ENCODE data around the gene STK24. TPM values are rescaled to one million over a fixed set of nuclear protein-coding genes. Genes with fewer than 3 reads are reported as not detected.
A peak's percentile ranks its signal among the peaks of the same experiment; 100 is the strongest.

STK24 gene
- total RNA-seq, 4 donors from 2014 or later = 28.7 to 68.4 (median 49.4) TPM

DNA sequence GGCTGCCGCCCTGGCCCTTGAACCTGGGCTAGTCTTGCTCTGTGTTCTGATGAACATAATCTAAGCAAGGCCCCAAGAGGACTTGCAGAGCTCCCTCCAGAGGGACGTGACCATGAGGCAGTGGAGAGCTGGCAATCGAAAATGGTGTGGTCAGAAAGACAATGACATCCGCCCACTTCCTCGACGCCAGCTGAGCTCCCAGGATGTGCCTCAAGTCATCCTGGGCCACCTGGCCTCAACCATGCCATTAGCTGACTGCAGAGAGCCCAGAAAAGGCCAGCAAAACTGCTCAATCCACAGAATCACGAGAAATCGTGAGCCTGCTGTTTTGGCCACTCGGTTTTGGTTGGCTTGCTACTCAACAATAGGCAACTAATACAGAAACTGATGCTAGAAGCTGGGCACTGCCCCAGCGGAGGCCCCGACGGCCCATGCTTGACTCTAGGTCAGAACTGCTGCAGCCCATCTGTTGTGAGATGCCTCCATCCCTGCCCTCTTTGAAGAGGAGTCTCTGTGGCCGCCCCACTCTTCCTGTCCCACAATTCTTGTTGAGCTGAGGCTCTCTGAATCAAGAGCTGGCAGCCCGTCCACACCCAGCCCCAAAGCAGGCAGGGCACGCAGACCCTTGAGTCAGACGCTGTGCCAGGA is 53.3 kb downstream of the STK24 start:
- Histone ChIP-seq H3K4me3 (no peak overlapping the region), H3K27ac (no peak overlapping the region), H3K9me3 (no peaks in the 10 kb centered on the region), H3K4me1 (peaks cover 57 to 73% of the 10 kb centered on the region in 2 donors), H3K36me3 (no peaks in the 10 kb centered on the region), H3K27me3 (no peaks in the 10 kb centered on the region)
- intact Hi-C loops (cut with DNase I; ENCODE audit: low total_unique reads) (no loop called here), in situ Hi-C loops (cut with MboI; ENCODE audit: low sequenced_read_pairs in 4 of 4) (no loop called here)
- DNase-seq (no peak), ATAC-seq (no peak)
- TF ChIP-seq POLR2A (IDR thresholded peaks at IDR 0.05) = no peak
- TF ChIP-seq, protein P1, sequence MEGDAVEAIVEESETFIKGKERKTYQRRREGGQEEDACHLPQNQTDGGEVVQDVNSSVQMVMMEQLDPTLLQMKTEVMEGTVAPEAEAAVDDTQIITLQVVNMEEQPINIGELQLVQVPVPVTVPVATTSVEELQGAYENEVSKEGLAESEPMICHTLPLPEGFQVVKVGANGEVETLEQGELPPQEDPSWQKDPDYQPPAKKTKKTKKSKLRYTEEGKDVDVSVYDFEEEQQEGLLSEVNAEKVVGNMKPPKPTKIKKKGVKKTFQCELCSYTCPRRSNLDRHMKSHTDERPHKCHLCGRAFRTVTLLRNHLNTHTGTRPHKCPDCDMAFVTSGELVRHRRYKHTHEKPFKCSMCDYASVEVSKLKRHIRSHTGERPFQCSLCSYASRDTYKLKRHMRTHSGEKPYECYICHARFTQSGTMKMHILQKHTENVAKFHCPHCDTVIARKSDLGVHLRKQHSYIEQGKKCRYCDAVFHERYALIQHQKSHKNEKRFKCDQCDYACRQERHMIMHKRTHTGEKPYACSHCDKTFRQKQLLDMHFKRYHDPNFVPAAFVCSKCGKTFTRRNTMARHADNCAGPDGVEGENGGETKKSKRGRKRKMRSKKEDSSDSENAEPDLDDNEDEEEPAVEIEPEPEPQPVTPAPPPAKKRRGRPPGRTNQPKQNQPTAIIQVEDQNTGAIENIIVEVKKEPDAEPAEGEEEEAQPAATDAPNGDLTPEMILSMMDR (IDR thresholded peaks at IDR 0.05 in 4 of 5, conservative IDR thresholded peaks at IDR 0.05 in 1 of 5) = no peak

DNA sequence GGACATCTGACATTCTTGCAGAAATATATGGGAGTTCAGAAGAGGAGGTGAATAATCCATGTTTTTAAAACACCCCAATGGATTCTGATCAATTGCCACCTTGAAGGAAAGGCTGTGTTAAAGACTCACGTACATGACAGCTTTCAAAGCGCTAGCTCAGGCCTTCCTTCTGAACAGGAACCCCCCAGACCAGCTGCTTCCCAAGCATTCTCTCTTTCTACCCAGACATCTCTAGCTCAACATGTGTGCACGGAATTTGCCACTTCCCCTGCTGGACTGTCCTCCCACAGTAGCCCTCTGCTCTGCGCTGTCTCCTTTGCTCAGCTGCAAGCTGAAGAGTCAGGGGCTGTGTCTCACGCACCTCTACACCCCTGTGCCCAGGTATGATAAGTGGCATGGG is 54.5 kb downstream of the STK24 start:
- H3K4me1 ChIP-seq = peaks cover 57 to 73% of the 10 kb centered on the region in 2 donors
- in situ Hi-C loops (cut with MboI; ENCODE audit: low sequenced_read_pairs in 4 of 4) = no loop called here
- H3K27me3 ChIP-seq = no peaks in the 10 kb centered on the region

DNA sequence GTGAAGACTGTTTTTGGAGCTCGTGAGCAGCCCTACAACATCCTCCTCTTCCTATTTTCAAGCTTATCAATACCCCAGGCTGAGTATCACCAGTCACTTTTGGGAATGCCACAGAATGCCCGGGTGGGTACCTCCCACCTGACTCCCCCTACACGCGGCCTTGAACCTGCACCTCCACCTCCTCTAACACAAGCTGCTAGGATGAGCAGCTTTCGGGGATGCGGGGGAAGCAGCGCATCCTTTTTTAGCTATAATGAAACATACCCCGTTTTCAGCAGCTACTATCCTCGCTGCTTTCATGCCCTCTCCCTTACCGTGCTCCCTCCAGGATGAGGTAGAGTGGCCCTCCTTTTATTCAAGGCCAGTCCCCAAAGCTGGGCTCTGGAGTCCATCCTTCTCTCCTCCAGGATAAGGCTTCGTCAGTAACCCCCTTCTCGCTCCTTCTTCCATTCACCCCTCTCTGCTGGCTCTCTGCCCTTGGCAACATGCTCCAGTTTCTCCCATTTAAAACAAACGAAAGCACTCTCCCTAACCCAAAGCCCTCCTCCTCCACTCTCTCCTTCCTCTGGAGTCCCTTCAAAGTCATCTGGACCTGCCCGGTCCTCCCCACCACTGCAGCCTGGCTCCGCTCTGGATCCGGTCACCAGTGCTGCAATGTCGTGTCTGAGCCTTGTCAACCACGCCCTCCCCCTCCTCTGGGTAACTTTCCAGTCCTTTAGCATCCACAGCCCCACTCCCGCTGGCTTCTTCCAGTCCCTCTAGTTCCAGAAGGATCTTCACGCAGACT is 55.3 kb downstream of the STK24 start:
- no peaks in the 10 kb centered on the region for H3K27me3 ChIP-seq
- no peak for ATAC-seq
- in situ Hi-C loops (cut with MboI; ENCODE audit: low sequenced_read_pairs in 4 of 4) = no loop called here

More for the DNA sequence above, 54.5 kb downstream of the STK24 start:
- ATAC-seq (no peak), DNase-seq (no peak)
- H3K36me3 ChIP-seq = no peaks in the 10 kb centered on the region
- no peak for TF ChIP-seq POLR2A (IDR thresholded peaks at IDR 0.05)
- TF ChIP-seq, protein P1 (IDR thresholded peaks at IDR 0.05 in 4 of 5, conservative IDR thresholded peaks at IDR 0.05 in 1 of 5) = no peak
- H3K4me3 ChIP-seq = no peak overlapping the region
- H3K9me3 ChIP-seq = no peaks in the 10 kb centered on the region
- peak overlapping the region in 3 of 4 donors; percentile 37 to 56 (median 45) for H3K27ac ChIP-seq
- intact Hi-C loops (cut with DNase I; ENCODE audit: low total_unique reads) = no loop called here

DNA sequence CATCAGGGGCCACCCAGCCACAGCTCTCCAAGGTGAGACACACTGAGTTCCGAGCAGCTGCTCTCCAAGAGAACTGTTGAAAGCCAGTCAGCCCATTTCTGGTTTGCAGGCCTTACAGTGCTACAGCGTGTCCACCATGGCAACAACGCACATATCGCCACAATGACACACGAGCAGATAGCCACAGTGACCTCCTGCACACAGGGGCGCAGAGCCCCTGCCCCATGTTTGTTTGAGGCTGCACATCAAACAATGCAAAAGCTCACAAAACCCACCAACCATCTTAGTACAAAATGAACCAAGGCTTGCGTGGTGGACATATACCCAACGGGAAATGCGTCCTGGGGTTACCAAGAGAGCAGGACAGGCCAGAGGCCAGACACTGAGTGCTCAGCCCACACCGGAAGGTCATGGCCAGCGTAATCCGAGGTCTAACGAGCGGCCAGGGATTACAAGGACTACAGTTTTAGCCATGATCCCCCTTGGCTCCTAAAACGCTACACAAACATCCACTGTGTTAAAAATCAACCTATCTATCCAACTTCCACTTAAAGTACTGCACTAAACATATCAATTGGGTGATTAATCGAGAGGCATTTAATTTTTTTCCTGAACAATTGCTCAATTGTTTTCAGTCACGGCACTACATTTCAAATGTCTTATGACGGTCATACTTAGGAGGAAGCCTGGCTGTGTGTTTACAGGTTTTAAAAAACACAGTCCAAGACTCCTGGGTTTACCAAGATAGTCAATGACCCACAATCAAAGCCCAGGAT is 56.0 kb downstream of the STK24 start:
- DNase-seq (no peak), ATAC-seq (peak; percentile 27 to 28)
- Histone ChIP-seq H3K4me1 (peaks cover 60 to 70% of the 10 kb centered on the region in 2 donors), H3K9me3 (no peaks in the 10 kb centered on the region), H3K27ac (peak overlapping the region in 3 of 4 donors; percentile 31 to 56 (median 45)), H3K4me3 (no peak overlapping the region), H3K27me3 (no peaks in the 10 kb centered on the region), H3K36me3 (no peaks in the 10 kb centered on the region)
- intact Hi-C loops (cut with DNase I; ENCODE audit: low total_unique reads) = no loop called here
- TF ChIP-seq, protein P1 (IDR thresholded peaks at IDR 0.05 in 4 of 5, conservative IDR thresholded peaks at IDR 0.05 in 1 of 5) = no peak
- no peak for TF ChIP-seq POLR2A (IDR thresholded peaks at IDR 0.05)
- in situ Hi-C loops (cut with MboI; ENCODE audit: low sequenced_read_pairs in 4 of 4) = no loop called here

More for the DNA sequence above, 55.3 kb downstream of the STK24 start:
- H3K4me3 ChIP-seq = no peak overlapping the region
- no peaks in the 10 kb centered on the region for H3K36me3 ChIP-seq
- DNase-seq = no peak
- H3K9me3 ChIP-seq = no peaks in the 10 kb centered on the region
- peak overlapping the region; percentile 31 to 56 (median 41) for H3K27ac ChIP-seq
- intact Hi-C loops (cut with DNase I; ENCODE audit: low total_unique reads) = no loop called here
- TF ChIP-seq POLR2A (IDR thresholded peaks at IDR 0.05) = no peak
- TF ChIP-seq, protein P1 (IDR thresholded peaks at IDR 0.05 in 4 of 5, conservative IDR thresholded peaks at IDR 0.05 in 1 of 5) = no peak
- peaks cover 60 to 71% of the 10 kb centered on the region in 2 donors for H3K4me1 ChIP-seq

Data from gastrocnemius medialis (tissue), 4 donors.